GM21360 (cell line): ENCODE data around the gene PIP5KL1.
A peak's percentile ranks its signal among the peaks of the same experiment; 100 is the strongest.

Experiments
- ATAC-seq: cut with Tn5 transposase; IDR thresholded peaks from one replicate; pipeline ENCODE4 v1.9.1; 2021; ENCODE audit warnings: mild to moderate bottlenecking, moderate library complexity; ENCODE audit not compliant: unreplicated experiment

PIP5KL1 gene

GRCh38 chr9:127950513-127951289 lies 20.1 kb upstream of the PIP5KL1 start:
- no peak for ATAC-seq

GRCh38 chr9:127949827-127950512 lies 19.4 kb upstream of the PIP5KL1 start:
- no peak for ATAC-seq

- ATAC-seq, result no peak
Measured at GRCh38 chr9:127947841-127948710, 17.5 kb upstream of the PIP5KL1 start.

- no peak for ATAC-seq
Measured at GRCh38 chr9:127946728-127947127, 16.2 kb upstream of the PIP5KL1 start.

DNA sequence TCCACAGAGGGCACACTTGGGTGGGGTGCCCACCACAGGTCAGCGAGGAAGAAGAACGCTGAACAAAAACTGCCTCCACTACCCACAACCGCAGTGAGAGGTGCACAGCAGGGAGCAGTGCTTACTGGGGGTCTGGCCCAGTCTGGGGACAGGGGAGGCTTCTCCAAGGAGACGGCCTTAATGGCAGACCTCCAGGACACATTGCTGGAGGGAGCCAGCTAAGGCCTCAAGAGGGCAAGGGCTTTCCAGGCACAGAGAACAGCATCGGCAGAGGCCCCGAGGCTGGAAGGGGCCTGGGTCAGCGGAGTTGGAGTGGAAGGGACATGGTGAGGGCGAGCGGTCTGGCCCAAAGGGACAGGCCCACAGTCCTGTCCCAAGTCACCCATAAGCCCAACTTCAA lies 15.4 kb upstream of the PIP5KL1 start:
- no peak for ATAC-seq

DNA sequence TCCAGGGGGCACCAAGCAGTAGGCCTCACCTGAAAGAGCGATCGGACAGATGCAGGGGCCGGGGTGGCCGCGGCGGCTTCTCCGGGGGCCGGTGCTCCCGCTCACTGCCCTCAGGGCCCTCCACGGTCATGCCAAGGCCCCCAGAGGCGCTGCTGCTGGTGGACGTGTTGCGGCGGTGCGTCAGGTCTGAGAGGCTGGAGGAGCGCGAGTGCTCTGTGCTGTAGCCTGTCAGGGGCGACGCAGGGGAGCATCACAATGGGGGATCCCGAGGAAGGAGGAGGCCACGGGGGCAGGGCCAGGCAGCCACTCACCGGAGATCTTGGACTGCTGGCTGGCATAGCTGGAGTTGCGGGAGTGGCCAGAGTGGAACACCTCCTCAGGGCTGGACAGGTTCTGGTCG lies 14.8 kb upstream of the PIP5KL1 start:
- no peak for ATAC-seq

GRCh38 chr9:127944586-127945218 lies 14.1 kb upstream of the PIP5KL1 start:
- no peak for ATAC-seq

- no peak for ATAC-seq
Measured at GRCh38 chr9:127943731-127944144, 13.2 kb upstream of the PIP5KL1 start.

DNA sequence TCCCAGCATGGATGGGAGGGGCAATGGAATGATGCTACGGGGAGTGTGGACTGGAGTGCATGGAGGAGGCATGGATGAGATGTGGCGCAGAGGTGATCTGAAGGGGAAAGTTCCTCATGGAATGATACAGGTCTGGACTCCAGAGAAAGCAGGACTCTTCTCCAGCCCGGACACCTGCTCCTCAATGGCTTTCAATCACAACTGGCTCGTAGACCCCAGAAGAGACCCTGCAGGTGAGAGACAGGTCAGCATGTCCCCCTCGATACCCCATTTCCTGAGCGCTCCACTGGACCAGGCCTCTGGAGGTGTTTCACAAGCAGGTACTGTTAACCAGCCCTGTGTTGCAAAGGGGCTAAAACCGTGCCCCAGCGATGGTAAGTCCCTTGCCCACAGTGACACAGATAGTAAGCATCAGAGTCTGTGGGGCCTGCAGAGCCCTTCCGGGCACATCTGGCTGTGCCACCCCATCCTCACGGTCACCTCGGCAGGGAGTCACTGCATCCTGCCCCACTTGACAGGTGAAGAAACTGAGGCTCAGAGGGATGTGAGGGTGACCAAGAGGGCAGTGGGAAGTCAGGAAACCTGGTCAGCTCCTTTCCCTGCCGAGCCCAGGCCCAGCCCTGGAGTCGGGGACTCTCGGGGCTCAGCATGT lies 12.6 kb upstream of the PIP5KL1 start:
- no peak for ATAC-seq

DNA sequence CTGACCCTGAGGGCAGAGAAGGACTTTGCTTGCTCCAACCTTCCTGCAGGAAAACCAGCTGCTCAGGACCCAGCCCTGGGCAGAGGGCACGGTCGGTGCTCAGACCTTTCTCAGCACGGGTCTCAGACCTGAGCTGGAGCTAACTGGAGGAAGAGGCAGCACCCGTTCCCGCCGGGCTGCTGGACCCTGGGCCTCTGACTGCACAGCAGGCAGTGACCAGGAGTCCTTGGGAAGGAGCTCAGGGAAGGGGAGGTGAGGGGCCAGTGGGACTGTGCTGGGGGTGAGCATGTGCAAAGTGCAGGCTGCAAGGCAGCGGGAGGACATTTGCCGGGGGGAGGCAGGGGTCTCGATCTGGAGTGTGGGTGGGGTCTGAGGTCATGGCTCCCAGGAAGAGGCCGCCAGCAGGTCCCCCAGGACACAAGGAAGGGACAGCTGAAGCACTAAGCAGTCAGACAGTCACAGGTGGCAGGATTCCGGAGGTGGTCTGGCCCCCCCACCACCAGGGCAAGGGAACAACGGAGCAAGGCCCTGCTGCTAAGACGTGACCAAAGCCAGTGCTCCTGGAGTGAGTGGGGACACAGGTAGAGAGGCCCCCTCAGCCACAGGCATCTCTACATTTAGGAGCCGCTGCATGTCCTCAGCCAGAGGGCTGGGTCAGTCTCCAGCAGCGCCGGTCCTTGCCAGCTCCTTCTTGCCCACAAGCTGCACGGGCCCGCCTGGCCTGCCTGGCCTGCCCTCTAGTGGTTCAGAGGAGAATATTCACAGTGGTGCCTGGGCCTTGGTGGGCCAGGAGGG lies 11.8 kb upstream of the PIP5KL1 start:
- ATAC-seq, result no peak

GRCh38 chr9:127941961-127942215 lies 11.3 kb upstream of the PIP5KL1 start:
- ATAC-seq, result no peak

DNA sequence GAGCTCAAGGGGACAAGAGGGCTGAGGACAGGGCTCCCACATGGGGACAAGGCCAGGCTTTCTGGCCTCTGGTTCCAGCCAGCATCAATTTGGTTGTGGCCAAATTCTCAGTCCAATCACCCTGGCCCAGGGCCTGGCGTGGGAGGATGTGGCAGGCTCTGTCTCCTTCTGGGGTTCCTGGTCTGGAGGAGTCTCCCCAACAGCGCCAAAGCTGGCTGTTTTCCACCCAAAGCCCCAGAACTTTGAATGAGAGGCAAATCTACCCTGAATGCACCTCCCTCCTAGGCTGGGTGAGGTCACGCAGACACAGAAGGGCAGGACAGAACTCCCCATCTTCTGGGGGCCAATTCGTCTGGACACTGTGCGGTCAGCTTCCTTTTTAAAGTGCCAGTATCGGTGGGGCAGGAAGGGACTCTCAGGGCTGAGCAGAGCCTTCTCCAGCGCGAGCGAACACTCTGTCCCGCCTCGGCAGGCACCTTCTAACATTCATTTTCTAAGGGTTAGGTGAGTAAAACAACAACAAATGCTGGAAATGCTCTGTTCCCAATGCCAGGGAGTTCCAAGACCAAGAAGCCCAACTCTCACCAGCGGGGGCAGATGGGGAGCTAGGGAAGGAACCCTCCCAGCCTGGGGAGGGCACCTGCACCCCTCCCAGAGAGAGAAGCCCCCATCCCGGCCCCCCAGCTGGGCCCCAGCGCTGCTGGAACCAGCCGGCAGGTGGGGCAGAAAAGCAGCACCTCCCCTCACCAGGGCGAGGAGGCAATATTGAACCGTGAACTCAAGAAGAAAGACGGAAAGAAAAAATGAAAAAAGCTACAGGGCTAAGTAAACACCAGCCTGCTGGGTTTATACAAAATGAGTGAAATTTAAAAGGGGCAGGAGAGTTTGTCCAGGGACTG lies 10.7 kb upstream of the PIP5KL1 start:
- no peak for ATAC-seq

DNA sequence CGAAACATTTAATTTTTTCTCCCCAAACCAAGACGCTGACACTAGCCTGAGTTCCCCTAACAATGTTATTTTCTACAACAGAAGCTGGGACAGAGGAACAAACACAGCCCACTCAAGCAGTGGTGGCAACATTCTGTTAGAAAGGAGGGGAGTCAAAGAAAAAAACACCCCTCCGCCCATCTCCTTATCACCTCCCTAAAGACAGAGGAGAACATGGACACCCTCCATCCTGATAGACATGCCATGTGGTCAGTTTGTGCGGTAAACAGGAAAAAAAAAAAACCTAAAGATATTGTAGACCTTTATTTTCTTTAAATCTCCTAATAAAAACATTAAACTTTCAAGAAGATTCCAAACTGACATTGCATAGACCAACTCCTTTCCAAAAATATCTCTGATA lies 10.0 kb upstream of the PIP5KL1 start:
- no peak for ATAC-seq

GRCh38 chr9:127938298-127938690 lies 7.7 kb upstream of the PIP5KL1 start:
- no peak for ATAC-seq

DNA sequence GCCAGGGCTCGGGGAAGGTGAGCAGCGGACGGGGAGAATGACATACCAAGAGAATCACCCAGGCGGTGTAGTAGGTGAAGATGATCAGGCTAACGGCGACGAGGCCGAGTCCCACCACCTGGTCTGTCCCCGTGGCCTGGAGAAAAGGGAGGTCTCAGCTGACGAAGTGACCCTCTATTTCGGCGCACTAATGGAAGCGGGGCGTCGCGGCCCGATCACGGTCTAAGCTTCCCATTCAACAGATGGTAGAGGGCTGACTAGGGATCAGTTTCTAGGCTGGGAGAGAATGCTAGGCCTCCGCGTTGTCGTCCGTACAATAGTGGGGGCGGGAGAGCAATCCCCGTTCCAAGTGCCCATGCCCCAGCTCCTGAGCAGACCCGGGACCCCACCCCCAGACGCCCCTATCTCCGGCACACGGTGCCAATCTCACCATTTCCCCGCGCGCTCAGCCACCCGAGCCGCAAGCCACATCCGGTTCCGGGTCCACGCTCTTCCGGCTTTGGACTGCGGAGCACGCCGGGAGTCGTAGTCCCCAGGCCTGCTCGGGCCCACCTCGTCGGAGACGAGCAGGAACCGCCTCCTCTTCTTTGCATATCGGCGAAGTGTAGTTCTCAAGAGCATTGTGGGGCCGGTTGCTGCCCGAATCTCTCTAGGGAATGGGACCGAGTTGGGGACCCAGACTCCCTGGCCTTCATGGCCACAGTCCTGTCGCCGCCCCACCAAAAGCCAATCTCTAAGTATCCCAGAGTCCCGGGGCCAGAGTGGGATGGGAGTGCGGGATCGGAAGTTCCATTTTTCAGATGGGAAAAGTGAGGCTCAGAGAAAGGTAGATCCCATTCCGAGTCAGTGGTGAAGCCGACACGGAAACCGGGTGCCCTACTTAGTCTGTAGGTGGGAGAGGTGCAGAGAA lies 7.1 kb upstream of the PIP5KL1 start, which contains the start of gene DPM2:
DPM2 (minus strand) TSS at position 467 of the 910 bp plus-strand sequence; CDS start at position 433, 34 bp downstream.
- peak; percentile 78 for ATAC-seq

DNA sequence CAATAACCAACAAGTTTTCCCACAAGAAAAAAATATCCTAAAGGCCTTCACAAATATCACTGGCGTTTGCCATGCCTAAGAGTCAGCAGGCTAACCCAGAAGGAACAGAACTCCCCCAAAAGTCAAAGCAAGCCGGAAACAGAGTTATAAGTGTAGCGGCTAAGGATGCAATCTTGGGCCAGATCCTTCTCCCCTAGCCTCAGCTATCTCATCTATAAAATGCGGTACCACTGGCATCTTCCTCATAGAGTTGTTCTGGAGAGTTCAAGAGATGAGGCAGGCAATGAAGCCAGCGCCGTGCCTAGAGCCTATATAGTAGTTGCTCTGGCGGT lies 6.4 kb upstream of the PIP5KL1 start:
- no peak for ATAC-seq

GRCh38 chr9:127936347-127936852 lies 5.8 kb upstream of the PIP5KL1 start:
- ATAC-seq, result no peak

- no peak for ATAC-seq
Measured at GRCh38 chr9:127935765-127936221, 5.2 kb upstream of the PIP5KL1 start.
